Embryonic facial prominence (tissue), 1 donor: Measurements from ENCODE around the gene MROH7.

ENCODE experiments used
- DNase-seq: peaks from one replicate; pipeline ENCODE4 v3.0.0-alpha.2; 2016; ENCODE audit errors: extremely low spot score

Gene MROH7

DNA sequence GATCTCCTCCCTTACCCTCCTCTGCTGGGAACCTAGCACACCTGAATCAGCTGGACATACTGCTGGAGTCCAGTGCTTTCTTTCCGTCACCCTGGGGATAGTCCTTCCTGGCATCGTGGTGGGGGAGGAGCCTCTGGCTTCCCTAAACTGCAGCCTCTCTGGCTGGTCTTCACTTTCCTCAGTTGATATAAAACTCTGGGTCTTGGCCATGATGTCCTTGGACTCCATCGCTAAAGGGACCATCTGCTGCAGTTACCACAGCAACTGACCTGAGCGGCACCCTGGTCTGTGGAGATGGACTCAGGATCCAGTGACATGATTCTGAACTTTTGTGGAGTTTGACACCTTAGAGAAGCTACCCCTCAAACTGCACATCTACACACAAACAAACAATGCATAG lies 99.9 kb downstream of the MROH7 start:
- DNase-seq = no peak

DNA sequence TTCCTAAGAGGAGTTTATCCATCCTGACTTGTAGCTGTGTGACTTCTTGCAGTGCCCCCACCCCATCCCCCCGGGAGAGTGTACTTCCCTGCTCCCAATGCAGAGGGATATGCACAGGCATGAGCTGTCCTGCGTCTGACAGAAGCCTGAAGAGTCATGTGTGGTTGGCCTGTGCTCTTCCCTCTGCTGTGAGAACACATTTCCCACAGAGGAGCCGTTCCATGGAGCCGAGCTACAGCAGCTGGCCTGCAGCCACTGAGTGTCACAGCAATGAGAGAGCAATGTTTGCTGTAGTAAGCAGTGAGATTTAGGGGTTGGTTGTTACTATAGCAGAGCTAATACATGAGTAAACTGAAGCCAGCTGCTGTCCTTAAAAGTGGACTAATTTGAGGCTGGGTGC lies 100.7 kb downstream of the MROH7 start:
- DNase-seq = no peak

GRCh38 chr1:54743416-54744226 lies 102.0 kb downstream of the MROH7 start:
- no peak for DNase-seq

DNA sequence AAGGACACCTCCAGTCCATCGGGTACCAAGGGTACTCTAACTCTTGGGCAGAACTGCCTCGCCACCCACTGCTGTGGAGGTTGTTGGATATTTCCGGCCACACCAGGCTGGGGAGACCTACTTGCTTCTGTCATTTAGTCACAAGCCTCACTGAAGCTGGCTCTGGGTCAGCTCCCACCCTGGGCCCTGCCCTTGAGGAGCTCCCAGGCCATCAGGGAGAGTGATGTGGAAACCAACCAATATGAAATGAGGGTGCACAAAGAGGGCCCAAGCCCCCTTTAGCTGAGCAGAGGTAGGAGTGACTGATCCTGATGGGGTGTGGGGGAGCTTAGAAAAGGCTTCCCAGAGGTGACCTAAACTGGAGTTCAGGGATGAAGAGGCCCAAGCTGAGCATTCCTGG lies 103.1 kb downstream of the MROH7 start:
- DNase-seq = no peak

- no peak for DNase-seq
These were observed 103.7 kb downstream of the MROH7 start for GRCh38 chr1:54745274-54745673.

- no peak for DNase-seq
These were observed 104.3 kb downstream of the MROH7 start for GRCh38 chr1:54745864-54746263.

GRCh38 chr1:54748094-54748835 lies 106.7 kb downstream of the MROH7 start:
- no peak for DNase-seq

DNA sequence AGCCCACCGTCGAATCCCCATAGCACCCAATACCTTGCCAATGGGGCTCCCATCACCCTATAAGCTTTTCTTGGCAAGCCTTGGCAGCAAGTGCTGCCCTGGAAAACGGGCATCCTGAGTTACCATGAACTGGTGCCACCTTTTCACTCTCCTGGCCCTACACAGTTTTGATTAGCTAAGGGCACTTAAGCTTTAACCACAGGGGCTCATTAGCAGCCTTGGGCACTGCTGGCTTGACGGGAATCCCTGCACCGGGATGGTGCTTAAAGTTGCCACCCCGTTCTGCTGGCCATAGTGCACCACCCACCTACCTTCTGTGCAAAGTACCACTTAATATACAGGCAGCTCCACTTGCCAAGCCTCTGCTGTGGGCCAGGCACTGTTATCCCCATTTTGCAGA lies 109.0 kb downstream of the MROH7 start:
- DNase-seq = no peak

DNA sequence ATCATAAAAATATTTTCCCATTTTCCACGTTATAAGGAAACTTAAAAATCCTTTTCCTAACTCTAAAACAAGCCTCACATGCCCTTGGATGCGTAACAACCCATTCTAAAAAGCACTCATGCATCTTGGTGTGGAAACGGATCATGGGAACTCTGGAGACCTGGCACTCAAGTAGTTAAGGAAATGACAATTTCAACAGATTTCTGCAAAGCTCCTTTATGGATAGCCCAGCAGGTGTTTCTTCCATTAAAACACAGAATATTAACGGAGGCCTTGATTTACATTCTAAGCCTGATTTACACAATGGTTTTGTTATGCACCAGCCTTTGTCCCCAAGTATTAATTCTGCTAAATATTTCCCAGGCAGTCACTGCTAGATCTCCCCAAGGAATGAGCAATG lies 109.8 kb downstream of the MROH7 start:
- no peak for DNase-seq

DNA sequence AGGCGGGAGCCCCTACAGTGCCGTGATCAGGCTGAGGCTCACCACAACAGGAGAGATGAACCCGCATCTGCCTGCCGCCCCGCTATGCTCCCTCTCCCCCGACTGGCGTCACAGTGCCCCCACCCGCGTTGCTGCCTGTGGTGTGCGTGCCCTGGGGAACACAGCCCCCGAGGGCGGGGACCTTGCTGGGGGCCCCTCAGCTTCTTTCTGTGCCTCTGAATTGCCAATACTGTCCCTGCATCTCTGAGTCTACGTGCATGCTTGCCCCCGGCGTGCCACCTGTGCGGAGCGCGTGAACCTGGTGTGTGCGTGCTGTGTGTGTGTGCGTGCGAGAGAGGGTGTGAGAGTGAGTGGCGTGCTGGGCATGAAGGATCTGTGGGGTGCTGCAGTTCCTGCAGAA lies 112.5 kb downstream of the MROH7 start:
- DNase-seq = no peak

DNA sequence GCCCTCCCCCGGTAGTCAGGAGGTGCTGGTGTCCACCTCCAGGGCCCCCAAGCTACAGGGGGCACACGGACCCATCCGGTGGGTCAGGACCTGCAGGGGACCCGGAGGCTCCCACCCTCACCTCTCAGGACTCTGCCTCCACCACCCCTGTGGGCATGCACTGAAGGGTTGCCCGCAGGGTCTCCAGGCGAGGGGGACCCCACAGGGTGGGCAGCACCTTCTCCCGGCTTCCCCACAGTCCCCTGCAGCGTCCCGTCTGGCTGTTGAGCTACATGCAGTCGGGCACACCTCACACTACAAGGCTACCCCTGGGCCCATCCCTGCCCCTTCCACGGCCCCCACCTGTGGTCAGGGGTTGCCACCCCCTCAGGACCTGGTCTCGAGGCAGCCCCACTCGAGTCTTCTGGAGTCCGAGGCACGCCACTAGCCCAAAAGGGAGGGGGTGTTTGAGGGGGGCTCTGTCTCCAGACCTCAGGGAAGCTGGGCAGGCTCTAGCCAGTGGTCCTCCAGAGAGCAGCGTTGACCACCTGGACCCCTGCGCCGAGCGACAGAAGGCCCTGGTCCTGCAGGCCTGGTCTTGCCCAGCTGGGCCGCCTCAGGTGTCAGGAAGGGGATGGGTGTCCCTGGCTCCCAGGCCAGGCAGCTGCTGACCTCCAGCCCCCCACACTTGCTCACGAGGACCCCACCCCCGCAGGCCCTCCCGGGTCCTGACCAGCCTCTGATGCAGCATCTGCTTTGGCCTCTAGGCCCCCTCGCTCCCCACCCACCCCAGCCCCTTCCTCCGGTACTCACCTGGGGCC lies 113.1 kb downstream of the MROH7 start:
- no peak for DNase-seq

DNA sequence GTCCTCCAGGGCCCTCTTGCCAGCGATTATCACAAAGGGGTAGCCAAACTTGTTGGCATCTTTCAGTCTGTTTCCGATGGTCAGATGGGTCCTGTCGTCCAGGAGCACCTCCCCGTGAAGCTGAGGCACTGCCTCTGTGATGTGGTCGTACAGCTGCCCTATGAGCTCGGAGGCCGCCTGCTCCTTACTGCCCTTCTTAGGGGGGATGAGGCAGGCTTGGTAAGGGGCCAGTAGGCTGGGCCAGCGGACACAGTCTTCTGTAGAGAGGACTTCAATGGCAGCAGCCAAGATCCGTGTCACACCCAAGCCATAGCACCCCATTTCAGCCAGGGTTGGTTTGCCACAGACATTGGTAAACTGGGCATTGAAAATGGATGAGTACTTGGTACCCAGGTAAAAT lies 116.2 kb downstream of the MROH7 start:
- DNase-seq = no peak

- DNase-seq = no peak
These were observed 117.2 kb downstream of the MROH7 start for GRCh38 chr1:54758678-54759348.
